Stimulated activated CD8-positive, alpha-beta memory T cell treated with anti-CD3 and anti-CD28 coated beads, Interleukin-15, amount 100 ng/mL, for 24 hours (primary cell): ENCODE measurements around the gene ZNF581.

Source experiments
- DNase-seq: peaks from one replicate; pipeline ENCODE4 v3.0.0-alpha.2; 2020; ENCODE audit warnings: low read depth

ZNF581 gene

GRCh38 chr19:55666343-55667005 is 23.0 kb downstream of the ZNF581 start:
- no peak for DNase-seq

GRCh38 chr19:55667006-55667381 is 23.5 kb downstream of the ZNF581 start:
- DNase-seq: no peak

GRCh38 chr19:55667511-55667910 is 24.1 kb downstream of the ZNF581 start:
- DNase-seq: no peak

GRCh38 chr19:55667958-55668357 is 24.5 kb downstream of the ZNF581 start:
- no peak for DNase-seq

- no peak for DNase-seq
Measured at GRCh38 chr19:55668603-55669348, 25.3 kb downstream of the ZNF581 start.

GRCh38 chr19:55669418-55670279 is 26.2 kb downstream of the ZNF581 start:
- DNase-seq: no peak

- DNase-seq: no peak
Measured at GRCh38 chr19:55670280-55671053, 27.0 kb downstream of the ZNF581 start.

GRCh38 chr19:55671054-55671378 is 27.6 kb downstream of the ZNF581 start:
- DNase-seq: no peak

- no peak for DNase-seq
Measured at GRCh38 chr19:55672418-55672817, 29.0 kb downstream of the ZNF581 start.

- no peak for DNase-seq
Measured at GRCh38 chr19:55673465-55673864, 30.0 kb downstream of the ZNF581 start.

- DNase-seq: no peak
Measured at GRCh38 chr19:55673889-55674288, 30.4 kb downstream of the ZNF581 start.

GRCh38 chr19:55674459-55674840 is 31.0 kb downstream of the ZNF581 start:
- no peak for DNase-seq

- peak; percentile 98 for DNase-seq
Measured at GRCh38 chr19:55674841-55675660, 31.6 kb downstream of the ZNF581 start, which contains the start of gene EPN1. TSS of gene EPN1 (plus strand) at chr19:55675226. CDS start at chr19:55678628, 3,402 bp downstream.

- no peak for DNase-seq
Measured at GRCh38 chr19:55675661-55676354, 32.4 kb downstream of the ZNF581 start.

GRCh38 chr19:55676383-55676782 is 32.9 kb downstream of the ZNF581 start:
- no peak for DNase-seq

GRCh38 chr19:55676889-55677505 is 33.5 kb downstream of the ZNF581 start:
- no peak for DNase-seq

GRCh38 chr19:55677572-55678028 is 34.2 kb downstream of the ZNF581 start:
- no peak for DNase-seq

- DNase-seq: no peak
Measured at GRCh38 chr19:55678121-55678671, 34.7 kb downstream of the ZNF581 start.
